Activated naive CD8-positive, alpha-beta T cell treated with anti-CD3 and anti-CD28 coated beads for 36 hours (primary cell): ENCODE data around the gene KLK10. TPM values are rescaled to one million over a fixed set of nuclear protein-coding genes. Genes with fewer than 3 reads are reported as not detected.
"Not testable (repeated sequence)": the region's sequence is repeated elsewhere in the genome, so short reads cannot be mapped to it uniquely, and the experiment has no call there.

Source experiments
- DNase-seq: peaks from one replicate; pipeline ENCODE4 v3.0.0; 2021
- H3K27ac Mint-ChIP-seq: one replicate; pipeline ENCODE4 v1.8.0; 2022; ENCODE audit warnings: mild to moderate bottlenecking, moderate library complexity, mixed read lengths
- H3K27me3 Mint-ChIP-seq: one replicate; pipeline ENCODE4 v1.8.0; 2022; ENCODE audit warnings: mild to moderate bottlenecking, mixed read lengths
- H3K36me3 Mint-ChIP-seq: one replicate; pipeline ENCODE4 v1.8.0; 2021; ENCODE audit warnings: mild to moderate bottlenecking, mixed read lengths
- H3K4me1 Mint-ChIP-seq: one replicate; pipeline ENCODE4 v1.8.0; 2021; ENCODE audit warnings: mixed read lengths
- H3K4me3 Mint-ChIP-seq: one replicate; pipeline ENCODE4 v1.8.0; 2022; ENCODE audit warnings: mild to moderate bottlenecking, moderate library complexity, mixed read lengths
- H3K9me3 Mint-ChIP-seq: one replicate; pipeline ENCODE4 v1.8.0; 2022; ENCODE audit warnings: mixed read lengths
- total RNA-seq, 2 experiments: library from RNA; stranded (reverse); gene quantifications; one replicate each; pipeline ENCODE4 v1.2.3, GENCODE V29; 2021

KLK10 gene
- total RNA-seq, 2 experiments from 2014 or later: not detected

DNA sequence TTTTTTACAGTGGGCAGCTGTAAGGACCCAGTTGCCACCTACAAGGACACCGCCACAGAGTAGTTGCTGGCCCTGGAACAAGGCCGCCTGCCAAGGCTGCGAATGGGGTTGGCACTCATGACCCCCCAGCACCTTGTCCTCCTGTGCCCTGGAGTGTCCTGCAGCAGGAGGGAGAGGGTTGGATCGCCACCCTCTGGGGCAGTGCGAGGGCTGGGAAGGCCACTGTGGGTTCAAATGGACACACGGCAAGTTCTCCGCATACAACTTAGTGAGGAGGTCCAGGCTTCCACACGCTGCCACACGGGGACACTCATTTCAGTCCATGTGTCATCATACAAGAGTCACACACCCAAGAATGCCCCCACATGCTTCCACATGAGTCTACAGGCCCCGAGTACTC lies 19.1 kb downstream of the KLK10 start:
- no peak overlapping the region for H3K4me3 Mint-ChIP-seq
- peaks cover 2% of the 10 kb centered on the region for H3K4me1 Mint-ChIP-seq
- DNase-seq: no peak
- H3K27ac Mint-ChIP-seq: no peak overlapping the region
- no peaks in the 10 kb centered on the region for H3K9me3 Mint-ChIP-seq
- H3K27me3 Mint-ChIP-seq: peaks cover 64% of the 10 kb centered on the region
- H3K36me3 Mint-ChIP-seq: no peaks in the 10 kb centered on the region

GRCh38 chr19:50998686-50999085 lies 20.8 kb downstream of the KLK10 start:
- H3K4me1 Mint-ChIP-seq: peaks cover 2% of the 10 kb centered on the region
- no peak overlapping the region for H3K4me3 Mint-ChIP-seq
- H3K27ac Mint-ChIP-seq: no peak overlapping the region
- no peaks in the 10 kb centered on the region for H3K36me3 Mint-ChIP-seq
- DNase-seq: no peak
- H3K27me3 Mint-ChIP-seq: peaks cover 62% of the 10 kb centered on the region
- H3K9me3 Mint-ChIP-seq: no peaks in the 10 kb centered on the region

DNA sequence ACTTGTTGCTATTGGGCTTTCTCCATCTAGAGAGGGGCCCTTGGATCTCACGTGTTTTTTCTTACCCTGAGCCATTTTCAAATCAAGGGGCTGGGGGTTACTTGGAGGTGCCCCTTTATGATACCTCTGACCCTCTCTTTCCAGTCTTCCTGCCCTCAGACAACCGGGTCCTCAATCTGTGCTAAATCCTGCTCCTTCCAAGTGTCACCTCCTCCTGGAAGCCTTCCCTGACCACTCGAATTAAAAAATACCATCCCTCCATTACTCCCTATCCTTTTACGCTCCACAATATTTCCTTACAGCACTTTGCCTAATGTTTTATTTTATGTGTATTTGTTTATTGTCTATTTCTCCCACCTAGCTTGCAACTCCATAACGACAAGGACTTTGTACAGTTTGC lies 21.4 kb downstream of the KLK10 start:
- Mint-ChIP-seq H3K27me3 (peaks cover 56% of the 10 kb centered on the region), H3K4me1 (peaks cover 2% of the 10 kb centered on the region), H3K9me3 (no peaks in the 10 kb centered on the region), H3K36me3 (no peaks in the 10 kb centered on the region), H3K27ac (no peak overlapping the region), H3K4me3 (no peak overlapping the region)
- DNase-seq: no peak

DNA sequence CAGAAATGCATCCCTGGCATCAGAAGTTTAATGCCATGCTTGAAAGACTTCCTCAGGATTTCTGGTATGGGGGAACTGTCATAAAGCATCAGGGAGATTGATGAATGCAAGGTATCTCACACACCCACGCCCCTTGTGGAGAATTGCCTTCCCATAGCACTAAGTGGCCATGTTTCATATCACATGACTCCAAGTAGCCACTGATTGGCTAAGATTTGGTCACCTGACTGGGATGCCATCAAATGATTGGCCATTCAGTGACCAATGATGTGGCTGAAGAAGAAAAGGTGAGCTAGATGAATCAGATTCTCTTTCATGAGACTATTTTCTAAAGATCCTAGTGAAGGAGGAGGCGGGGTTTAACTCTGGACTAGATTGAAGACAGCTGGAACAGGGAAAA lies 25.4 kb downstream of the KLK10 start:
- H3K4me1 Mint-ChIP-seq: no peaks in the 10 kb centered on the region
- no peak overlapping the region for H3K27ac Mint-ChIP-seq
- peaks cover 35% of the 10 kb centered on the region for H3K27me3 Mint-ChIP-seq
- no peak overlapping the region for H3K4me3 Mint-ChIP-seq
- DNase-seq: no peak
- no peaks in the 10 kb centered on the region for H3K36me3 Mint-ChIP-seq
- H3K9me3 Mint-ChIP-seq: no peaks in the 10 kb centered on the region

- Mint-ChIP-seq H3K4me3 (no peak overlapping the region), H3K4me1 (no peaks in the 10 kb centered on the region), H3K9me3 (no peaks in the 10 kb centered on the region), H3K27ac (no peak overlapping the region), H3K36me3 (no peaks in the 10 kb centered on the region), H3K27me3 (peaks cover 26% of the 10 kb centered on the region)
- DNase-seq: no peak
These were observed 26.9 kb downstream of the KLK10 start for GRCh38 chr19:50992666-50993035.

GRCh38 chr19:50984416-50984815 lies 35.1 kb downstream of the KLK10 start:
- H3K27ac Mint-ChIP-seq, H3K4me3 Mint-ChIP-seq, H3K4me1 Mint-ChIP-seq, DNase-seq, H3K36me3 Mint-ChIP-seq, H3K9me3 Mint-ChIP-seq: not testable (repeated sequence)
- H3K27me3 Mint-ChIP-seq: peaks cover 41% of the 10 kb centered on the region

GRCh38 chr19:50983625-50984292 lies 35.8 kb downstream of the KLK10 start, which contains the start of gene KLK7:
Gene KLK7 (minus strand): TSS chr19:50983917. CDS start chr19:50982399, 1,518 bp downstream.
- Mint-ChIP-seq H3K4me3 (no peak within 1 kb of the TSS), H3K36me3 (no peaks in the 10 kb centered on the region), H3K9me3 (no peaks in the 10 kb centered on the region), H3K27ac (no peak within 1 kb of the TSS), H3K4me1 (no peaks in the 10 kb centered on the region), H3K27me3 (peaks cover 44% of the 10 kb centered on the region)
- DNase-seq: no peak

GRCh38 chr19:50982186-50982585 lies 37.3 kb downstream of the KLK10 start:
- no peak overlapping the region for H3K27ac Mint-ChIP-seq

GRCh38 chr19:50981587-50982146 lies 37.8 kb downstream of the KLK10 start:
- Mint-ChIP-seq H3K27ac (no peak overlapping the region), H3K4me3 (no peak overlapping the region), H3K36me3 (no peaks in the 10 kb centered on the region), H3K9me3 (no peaks in the 10 kb centered on the region), H3K27me3 (peaks cover 57% of the 10 kb centered on the region), H3K4me1 (no peaks in the 10 kb centered on the region)
- DNase-seq: no peak

More at GRCh38 chr19:50982186-50982585, 37.3 kb downstream of the KLK10 start:
- Mint-ChIP-seq H3K4me3 (no peak overlapping the region), H3K36me3 (no peaks in the 10 kb centered on the region), H3K9me3 (no peaks in the 10 kb centered on the region), H3K4me1 (no peaks in the 10 kb centered on the region), H3K27me3 (peaks cover 54% of the 10 kb centered on the region)
- no peak for DNase-seq

DNA sequence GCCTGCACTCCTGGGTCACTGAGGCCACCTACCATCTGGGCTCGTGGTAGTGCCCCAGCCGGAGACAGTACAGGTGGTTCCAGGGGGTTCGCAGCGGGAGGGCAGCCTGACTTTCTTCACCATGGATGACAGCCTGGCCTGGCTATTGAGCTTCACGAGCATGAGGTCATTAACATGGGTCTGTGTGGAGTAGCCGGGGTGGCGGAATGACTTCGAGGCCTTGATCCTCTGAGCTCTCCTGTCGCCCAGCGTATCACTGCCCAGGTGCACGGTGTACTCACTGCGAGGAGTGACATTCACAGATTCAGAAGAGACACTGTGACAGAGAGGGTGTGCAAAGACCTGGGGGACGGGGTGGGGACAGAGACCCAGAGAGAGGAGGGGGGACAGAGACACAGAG lies 39.3 kb downstream of the KLK10 start:
- no peak overlapping the region for H3K4me3 Mint-ChIP-seq
- peaks cover 68% of the 10 kb centered on the region for H3K27me3 Mint-ChIP-seq
- H3K27ac Mint-ChIP-seq: no peak overlapping the region
- no peaks in the 10 kb centered on the region for H3K4me1 Mint-ChIP-seq
- H3K36me3 Mint-ChIP-seq: no peaks in the 10 kb centered on the region
- no peak for DNase-seq
- H3K9me3 Mint-ChIP-seq: no peaks in the 10 kb centered on the region

DNA sequence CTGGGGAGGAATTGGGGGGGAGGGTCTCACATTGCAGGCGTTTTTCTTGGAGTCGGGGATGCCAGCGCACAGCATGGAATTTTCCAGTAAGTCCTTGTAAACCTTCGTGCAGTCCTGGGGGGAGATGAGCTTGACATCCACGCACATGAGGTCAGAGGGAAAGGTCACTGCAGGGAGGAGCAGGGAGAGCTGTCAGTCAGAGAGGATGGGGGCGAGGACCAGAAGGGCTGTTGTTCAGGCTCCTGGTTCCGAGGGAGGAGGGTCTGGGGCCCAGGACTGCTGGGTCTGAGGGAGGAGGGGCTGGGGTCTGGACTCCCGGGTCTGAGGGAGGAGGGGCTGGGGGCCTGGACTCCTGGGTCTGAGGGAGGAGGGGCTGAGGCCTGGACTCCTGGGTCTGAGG lies 39.8 kb downstream of the KLK10 start:
- H3K27me3 Mint-ChIP-seq: peaks cover 68% of the 10 kb centered on the region
- H3K36me3 Mint-ChIP-seq: no peaks in the 10 kb centered on the region

GRCh38 chr19:50978772-50979390 lies 40.6 kb downstream of the KLK10 start:
- no peaks in the 10 kb centered on the region for H3K36me3 Mint-ChIP-seq
- no peaks in the 10 kb centered on the region for H3K9me3 Mint-ChIP-seq
- H3K4me1 Mint-ChIP-seq: no peaks in the 10 kb centered on the region
- H3K27me3 Mint-ChIP-seq: peaks cover 70% of the 10 kb centered on the region
- no peak for DNase-seq
- H3K27ac Mint-ChIP-seq: no peak overlapping the region
- no peak overlapping the region for H3K4me3 Mint-ChIP-seq

More for the DNA sequence above, 39.8 kb downstream of the KLK10 start:
- no peaks in the 10 kb centered on the region for H3K9me3 Mint-ChIP-seq
- no peaks in the 10 kb centered on the region for H3K4me1 Mint-ChIP-seq
- no peak overlapping the region for H3K27ac Mint-ChIP-seq
- H3K4me3 Mint-ChIP-seq: no peak overlapping the region
- DNase-seq: no peak

GRCh38 chr19:50977626-50978025 lies 41.9 kb downstream of the KLK10 start:
- Mint-ChIP-seq H3K36me3 (no peaks in the 10 kb centered on the region), H3K27ac (no peak overlapping the region), H3K4me3 (no peak overlapping the region), H3K27me3 (peaks cover 73% of the 10 kb centered on the region), H3K9me3 (no peaks in the 10 kb centered on the region), H3K4me1 (no peaks in the 10 kb centered on the region)
- no peak for DNase-seq

GRCh38 chr19:50975766-50976165 lies 43.7 kb downstream of the KLK10 start:
- Mint-ChIP-seq H3K27me3 (peaks cover 72% of the 10 kb centered on the region), H3K4me3 (no peak overlapping the region), H3K9me3 (no peaks in the 10 kb centered on the region), H3K36me3 (no peaks in the 10 kb centered on the region), H3K4me1 (no peaks in the 10 kb centered on the region), H3K27ac (no peak overlapping the region)
- no peak for DNase-seq

DNA sequence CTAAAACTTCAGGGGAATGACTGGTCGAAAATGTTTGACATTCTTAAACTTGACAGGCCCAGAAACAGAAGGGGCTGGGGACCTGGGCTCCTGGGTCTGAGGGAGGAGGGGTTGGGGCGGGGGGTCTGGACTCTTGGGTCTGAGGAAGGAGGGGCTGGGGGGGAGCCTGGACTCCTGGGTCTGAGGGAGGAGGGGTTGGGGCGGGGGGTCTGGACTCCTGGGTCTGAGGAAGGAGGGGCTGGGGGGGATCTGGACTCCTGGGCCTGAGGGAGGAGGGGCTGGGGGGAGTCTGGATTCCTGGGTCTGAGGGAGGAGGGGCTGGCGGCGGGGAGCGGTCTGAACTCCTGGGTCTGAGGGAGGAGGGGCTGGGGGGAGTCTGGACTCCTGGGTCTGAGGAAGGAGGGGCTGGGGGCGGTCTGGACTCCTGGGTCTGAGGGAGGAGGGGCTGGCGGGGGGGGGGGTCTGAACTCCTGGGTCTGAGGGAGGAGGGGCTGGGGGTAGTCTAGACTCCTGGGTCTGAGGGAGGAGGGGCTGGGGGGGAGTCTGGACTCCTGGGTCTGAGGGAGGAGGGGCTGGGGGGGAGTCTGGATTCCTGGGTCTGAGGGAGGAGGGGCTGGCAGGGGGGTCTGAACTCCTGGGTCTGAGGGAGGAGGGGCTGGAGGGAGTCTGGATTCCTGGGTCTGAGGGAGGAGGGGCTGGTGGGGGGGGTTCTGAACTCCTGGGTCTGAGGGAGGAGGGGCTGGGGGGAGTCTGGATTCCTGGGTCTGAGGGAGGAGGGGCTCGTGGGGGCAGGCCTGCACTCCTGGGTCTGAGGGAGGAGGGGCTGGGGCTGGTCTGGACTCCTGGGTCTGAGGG lies 44.6 kb downstream of the KLK10 start:
- H3K27ac Mint-ChIP-seq: no peak overlapping the region
- no peak overlapping the region for H3K4me3 Mint-ChIP-seq
- no peak for DNase-seq
- H3K27me3 Mint-ChIP-seq: peaks cover 71% of the 10 kb centered on the region
- H3K36me3 Mint-ChIP-seq: no peaks in the 10 kb centered on the region
- H3K9me3 Mint-ChIP-seq: no peaks in the 10 kb centered on the region
- no peaks in the 10 kb centered on the region for H3K4me1 Mint-ChIP-seq
